Neural cell (in vitro differentiated cells): ENCODE data around the gene TMEM119. TPM values are rescaled to one million over a fixed set of nuclear protein-coding genes. Genes with fewer than 3 reads are reported as not detected.

ENCODE experiments used
- H2AFZ ChIP-seq: fragments of 200-600, 300-800 bp; sonication (generic), shearing (Covaris generic); 2 replicates; pipeline ENCODE4 v1.6.0; 2014; ENCODE audit warnings: low read depth, mild to moderate bottlenecking, antibody characterized with exemption, low read length, moderate library complexity
- H3F3A ChIP-seq: fragments of 200-600 bp; shearing (Covaris generic); 2 replicates; pipeline ENCODE4 v1.6.1; 2016; ENCODE audit warnings: mild to moderate bottlenecking, moderate library complexity, mixed read lengths, antibody characterized with exemption, low read length; ENCODE audit not compliant: insufficient read depth, poor library complexity, severe bottlenecking
- H3K27ac ChIP-seq: fragments of 200-600, 300-800 bp; sonication (generic), shearing (Covaris generic); 2 replicates; pipeline ENCODE4 v1.5.1; 2014; ENCODE audit warnings: mild to moderate bottlenecking, low read length, moderate library complexity
- H3K27me3 ChIP-seq: fragments of 300-800, 200-600 bp; sonication (generic), shearing (Covaris generic); 2 replicates; pipeline ENCODE4 v1.6.0; 2014; ENCODE audit warnings: mild to moderate bottlenecking, low read depth, low read length, moderate library complexity; ENCODE audit not compliant: insufficient read depth
- H3K36me3 ChIP-seq: fragments of 300-800, 200-600 bp; sonication (generic), shearing (Covaris generic); 2 replicates; pipeline ENCODE4 v1.5.1; 2014; ENCODE audit warnings: mild to moderate bottlenecking, antibody characterized with exemption, low read length, moderate library complexity; ENCODE audit not compliant: insufficient read depth
- H3K4me2 ChIP-seq: fragments of 300-800, 200-600 bp; sonication (generic), shearing (Covaris generic); 2 replicates; pipeline ENCODE4 v1.6.0; 2014; ENCODE audit warnings: mild to moderate bottlenecking, low read length
- H3K4me3 ChIP-seq: fragments of 300-800, 200-600 bp; sonication (generic), shearing (Covaris generic); 2 replicates; pipeline ENCODE4 v1.5.1; 2014; ENCODE audit warnings: mild to moderate bottlenecking, low read length, moderate library complexity
- H3K79me2 ChIP-seq: fragments of 200-600 bp; shearing (Covaris generic); replicated peaks from 2 replicates; pipeline ENCODE4 v1.6.0; 2014; ENCODE audit warnings: mild to moderate bottlenecking, low read length, moderate library complexity; ENCODE audit not compliant: insufficient read depth
- H3K9ac ChIP-seq: fragments of 300-800, 200-600 bp; sonication (generic), shearing (Covaris generic); 2 replicates; pipeline ENCODE4 v1.6.1; 2016; ENCODE audit warnings: mild to moderate bottlenecking, low read length, mixed read lengths
- H3K9me2 ChIP-seq: fragments of 200-600 bp; shearing (Covaris generic); 2 replicates; pipeline ENCODE4 v1.6.1; 2016; ENCODE audit warnings: mild to moderate bottlenecking, low read length, mixed read lengths; ENCODE audit not compliant: insufficient read depth
- H3K9me3 ChIP-seq: fragments of 200-600, 300-800 bp; sonication (generic), shearing (Covaris generic); 2 replicates; pipeline ENCODE4 v1.6.1; 2016; ENCODE audit warnings: mild to moderate bottlenecking, mixed run types, low read length, moderate library complexity, mixed read lengths
- H4K20me1 ChIP-seq: fragments of 200-600 bp; shearing (Covaris generic); 2 replicates; pipeline ENCODE4 v1.6.1; 2016; ENCODE audit warnings: mild to moderate bottlenecking, mixed run types; ENCODE audit not compliant: insufficient read depth
- CTCF ChIP-seq: fragments of 450-650 bp; IDR thresholded peaks from 2 replicates; pipeline ENCODE4 v1.5.1; 2014; ENCODE audit warnings: antibody characterized with exemption, mild to moderate bottlenecking, moderate library complexity; ENCODE audit not compliant: poor library complexity, severe bottlenecking
- EP300 ChIP-seq: fragments of 450-650 bp; conservative IDR thresholded peaks from 2 replicates; pipeline ENCODE4 v1.6.1; 2014; ENCODE audit warnings: antibody characterized with exemption, mild to moderate bottlenecking, moderate library complexity; ENCODE audit not compliant: poor library complexity, severe bottlenecking
- EZH2 ChIP-seq: fragments of 200-600, 300-800 bp; shearing (Covaris generic), sonication (generic); IDR thresholded peaks from 2 replicates; pipeline ENCODE4 v1.6.1; 2014; ENCODE audit warnings: antibody characterized with exemption, low read length, borderline replicate concordance, mild to moderate bottlenecking; ENCODE audit not compliant: insufficient read depth, poor library complexity, severe bottlenecking
- MXI1 ChIP-seq: fragments of 450-650 bp; conservative IDR thresholded peaks from 2 replicates; pipeline ENCODE4 v1.6.1; 2014; ENCODE audit warnings: antibody characterized with exemption, mild to moderate bottlenecking; ENCODE audit not compliant: poor library complexity, severe bottlenecking
- POLR2AphosphoS5 ChIP-seq: IDR thresholded peaks from 2 replicates; pipeline ENCODE4 v1.6.1; 2012
- RAD21 ChIP-seq: fragments of 450-650 bp; conservative IDR thresholded peaks from 2 replicates; pipeline ENCODE4 v1.6.1; 2014; ENCODE audit warnings: antibody characterized with exemption, mild to moderate bottlenecking, moderate library complexity
- REST ChIP-seq: IDR thresholded peaks from 2 replicates; pipeline ENCODE4 v1.6.1; 2012; ENCODE audit warnings: borderline replicate concordance
- SMC3 ChIP-seq: fragments of 450-650 bp; conservative IDR thresholded peaks from 2 replicates; pipeline ENCODE4 v1.6.1; 2014; ENCODE audit warnings: antibody characterized with exemption, mild to moderate bottlenecking, moderate library complexity; ENCODE audit not compliant: poor library complexity
- TAF1 ChIP-seq: IDR thresholded peaks from 2 replicates; pipeline ENCODE4 v1.6.1; 2012; ENCODE audit warnings: low read depth
- polyA plus RNA-seq: library from polyadenylated mRNA; depleted of rRNA; stranded (reverse); fragments of >200 nt; gene quantifications from 2 replicates; pipeline ENCODE4 v1.2.3, GENCODE V29; 2014

TMEM119 gene
- polyA plus RNA-seq, 1 donor from 2014 or later = not detected

GRCh38 chr12:108642269-108642870 is 44.5 kb upstream of the TMEM119 start:
- H3K9me2 ChIP-seq = no peaks in the 10 kb centered on the region
- H4K20me1 ChIP-seq = no peaks in the 10 kb centered on the region
- no peaks in the 10 kb centered on the region for H3K36me3 ChIP-seq
- no peaks in the 10 kb centered on the region for H3F3A ChIP-seq
- H3K4me2 ChIP-seq = no peak overlapping the region
- H3K9me3 ChIP-seq = no peaks in the 10 kb centered on the region
- H3K27me3 ChIP-seq = no peaks in the 10 kb centered on the region
- H3K9ac ChIP-seq = no peak overlapping the region
- H2AFZ ChIP-seq = no peak overlapping the region
- no peak overlapping the region for H3K27ac ChIP-seq
- H3K79me2 ChIP-seq = no peaks in the 10 kb centered on the region
- no peak for TF ChIP-seq TAF1
- TF ChIP-seq REST = no peak
- no peak for TF ChIP-seq CTCF
- no peak for TF ChIP-seq EP300
- no peak for TF ChIP-seq MXI1
- TF ChIP-seq SMC3 = no peak
- no peak for TF ChIP-seq POLR2AphosphoS5
- TF ChIP-seq RAD21 = no peak
- no peak for TF ChIP-seq EZH2
- H3K4me3 ChIP-seq = no peak overlapping the region

GRCh38 chr12:108641446-108642268 is 43.8 kb upstream of the TMEM119 start:
- no peak overlapping the region for H3K27ac ChIP-seq
- no peaks in the 10 kb centered on the region for H3K27me3 ChIP-seq
- no peak overlapping the region for H3K4me3 ChIP-seq
- no peak overlapping the region for H2AFZ ChIP-seq
- H3K9me2 ChIP-seq = no peaks in the 10 kb centered on the region
- no peaks in the 10 kb centered on the region for H3K36me3 ChIP-seq
- H3F3A ChIP-seq = no peaks in the 10 kb centered on the region
- H3K9me3 ChIP-seq = no peaks in the 10 kb centered on the region
- no peak for TF ChIP-seq TAF1
- no peak for TF ChIP-seq EP300
- no peak for TF ChIP-seq POLR2AphosphoS5
- TF ChIP-seq CTCF = no peak
- no peak for TF ChIP-seq RAD21
- no peak for TF ChIP-seq MXI1
- H3K79me2 ChIP-seq = no peaks in the 10 kb centered on the region
- no peaks in the 10 kb centered on the region for H4K20me1 ChIP-seq
- H3K9ac ChIP-seq = no peak overlapping the region
- H3K4me2 ChIP-seq = no peak overlapping the region
